CD4-positive, alpha-beta T cell (primary cell): ENCODE data around the gene GPR6. TPM values are rescaled to one million over a fixed set of nuclear protein-coding genes. Genes with fewer than 3 reads are reported as not detected.

Experiments used
- ATAC-seq: fragments of 200-7000 bp; cut with Tn5 transposase; one replicate; pipeline ENCODE4 v1.10.0; 2022; ENCODE audit warnings: mild to moderate bottlenecking; ENCODE audit not compliant: poor library complexity
- CTCF ChIA-PET: fragments of 350-600 bp; sonication (Branson Sonifier 250); formaldehyde crosslinking; loops from one replicate; lab custom pipeline; 2021; ENCODE audit warnings: antibody characterized with exemption, inconsistent platforms; lab: Charles Lee
- POLR2A ChIA-PET: fragments of 350-600 bp; sonication (Branson Sonifier 250); formaldehyde crosslinking; loops from one replicate; lab custom pipeline; 2021; ENCODE audit warnings: antibody characterized with exemption, inconsistent platforms; lab: Charles Lee
- DNase-seq, 14 experiments: peaks; one replicate each; pipeline ENCODE4 v3.0.0-alpha.2; 2013 to 2020; ENCODE audit warnings: mixed read lengths in 2 of 14
- H3K27ac ChIP-seq, 2 donors: one replicate each; pipeline versions ENCODE4 v1.5.1 to v1.7.0; 2013; ENCODE audit warnings: low read length in 2 of 2, low read depth in 1 of 2, mild to moderate bottlenecking in 1 of 2
- H3K27me3 ChIP-seq, 2 experiments: 1 replicate in 1 of 2; 2 replicates in 1 of 2; pipeline versions ENCODE4 v1.6.1 to v1.7.0; 2013; ENCODE audit warnings: low read length in 2 of 2, control low read depth in 1 of 2, mild to moderate bottlenecking in 1 of 2, moderate library complexity in 1 of 2; ENCODE audit not compliant: insufficient read depth in 2 of 2, control insufficient read depth in 1 of 2
- H3K36me3 ChIP-seq: one replicate; pipeline ENCODE4 v1.6.1; 2013; ENCODE audit warnings: low read length, control low read depth; ENCODE audit not compliant: insufficient read depth
- H3K4me1 ChIP-seq: one replicate; pipeline ENCODE4 v1.6.1; 2013; ENCODE audit warnings: low read length, control low read depth; ENCODE audit not compliant: insufficient read depth
- H3K4me3 ChIP-seq: one replicate; pipeline ENCODE4 v1.5.1; 2013; ENCODE audit warnings: mild to moderate bottlenecking, low read length, moderate library complexity
- H3K9me3 ChIP-seq, 2 experiments: 1 replicate in 1 of 2; 2 replicates in 1 of 2; pipeline versions ENCODE4 v1.6.1 to v1.7.0; 2013; ENCODE audit warnings: low read length in 2 of 2, mild to moderate bottlenecking in 2 of 2, control low read depth in 1 of 2, moderate library complexity in 1 of 2; ENCODE audit not compliant: control insufficient read depth in 1 of 2, insufficient read depth in 1 of 2
- H3K27ac Mint-ChIP-seq: one replicate; pipeline ENCODE4 v1.8.0; 2020; ENCODE audit warnings: mixed read lengths
- H3K27me3 Mint-ChIP-seq: one replicate; pipeline ENCODE4 v1.8.0; 2021; ENCODE audit warnings: mixed read lengths
- H3K36me3 Mint-ChIP-seq: one replicate; pipeline ENCODE4 v1.8.0; 2021; ENCODE audit warnings: low read depth, mixed read lengths
- H3K4me1 Mint-ChIP-seq: one replicate; pipeline ENCODE4 v1.8.0; 2021; ENCODE audit warnings: low read depth, mixed read lengths
- H3K4me3 Mint-ChIP-seq: one replicate; pipeline ENCODE4 v1.8.0; 2020; ENCODE audit warnings: mild to moderate bottlenecking, mixed read lengths
- H3K9me3 Mint-ChIP-seq: one replicate; pipeline ENCODE4 v1.8.0; 2020; ENCODE audit warnings: mixed read lengths
- intact Hi-C, 2 experiments: fragments of 100-400 bp; cut with DNase I in 1 of 2; cut with micrococcal nuclease in 1 of 2; formaldehyde crosslinking; loops; one replicate each; pipeline versions ENCODE4 v1.15.1 to v1.9.0; 2023 to 2025; cut with DNase I, micrococcal nuclease
- total RNA-seq, 174 experiments: library from RNA in 2 of 174; stranded (reverse) in 2 of 174; gene quantifications; one replicate each; pipeline ENCODE4 v1.2.3 and lab custom pipeline; 2021 to 2026
- TF ChIP-seq, protein P1 (sequence below): fragments of 200-600 bp; IDR thresholded peaks from one replicate; pipeline ENCODE4 v1.8.0; 2022; ENCODE audit warnings: antibody characterized with exemption, mild to moderate bottlenecking

The GPR6 gene
- total RNA-seq, 2 experiments from 2014 or later: not detected

GRCh38 chr6:109961611-109962041 lies 16.5 kb upstream of the GPR6 start:
- ChIA-PET CTCF (no interaction called here), POLR2A (no interaction called here)
- no peak for ATAC-seq
- Histone ChIP-seq H3K27me3 (no peaks in the 10 kb centered on the region), H3K27ac (no peak overlapping the region), H3K4me1 (no peaks in the 10 kb centered on the region), H3K9me3 (no peaks in the 10 kb centered on the region), H3K36me3 (no peaks in the 10 kb centered on the region), H3K4me3 (no peak overlapping the region)
- intact Hi-C loops: no loop called here
- H3K4me3 Mint-ChIP-seq: no peak overlapping the region
- H3K27me3 Mint-ChIP-seq: peaks cover 7% of the 10 kb centered on the region
- TF ChIP-seq, protein P1, sequence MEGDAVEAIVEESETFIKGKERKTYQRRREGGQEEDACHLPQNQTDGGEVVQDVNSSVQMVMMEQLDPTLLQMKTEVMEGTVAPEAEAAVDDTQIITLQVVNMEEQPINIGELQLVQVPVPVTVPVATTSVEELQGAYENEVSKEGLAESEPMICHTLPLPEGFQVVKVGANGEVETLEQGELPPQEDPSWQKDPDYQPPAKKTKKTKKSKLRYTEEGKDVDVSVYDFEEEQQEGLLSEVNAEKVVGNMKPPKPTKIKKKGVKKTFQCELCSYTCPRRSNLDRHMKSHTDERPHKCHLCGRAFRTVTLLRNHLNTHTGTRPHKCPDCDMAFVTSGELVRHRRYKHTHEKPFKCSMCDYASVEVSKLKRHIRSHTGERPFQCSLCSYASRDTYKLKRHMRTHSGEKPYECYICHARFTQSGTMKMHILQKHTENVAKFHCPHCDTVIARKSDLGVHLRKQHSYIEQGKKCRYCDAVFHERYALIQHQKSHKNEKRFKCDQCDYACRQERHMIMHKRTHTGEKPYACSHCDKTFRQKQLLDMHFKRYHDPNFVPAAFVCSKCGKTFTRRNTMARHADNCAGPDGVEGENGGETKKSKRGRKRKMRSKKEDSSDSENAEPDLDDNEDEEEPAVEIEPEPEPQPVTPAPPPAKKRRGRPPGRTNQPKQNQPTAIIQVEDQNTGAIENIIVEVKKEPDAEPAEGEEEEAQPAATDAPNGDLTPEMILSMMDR: no peak
- H3K36me3 Mint-ChIP-seq: no peaks in the 10 kb centered on the region
- no peak overlapping the region for H3K27ac Mint-ChIP-seq
- H3K4me1 Mint-ChIP-seq: no peaks in the 10 kb centered on the region
- no peak for DNase-seq
- H3K9me3 Mint-ChIP-seq: no peaks in the 10 kb centered on the region

DNA sequence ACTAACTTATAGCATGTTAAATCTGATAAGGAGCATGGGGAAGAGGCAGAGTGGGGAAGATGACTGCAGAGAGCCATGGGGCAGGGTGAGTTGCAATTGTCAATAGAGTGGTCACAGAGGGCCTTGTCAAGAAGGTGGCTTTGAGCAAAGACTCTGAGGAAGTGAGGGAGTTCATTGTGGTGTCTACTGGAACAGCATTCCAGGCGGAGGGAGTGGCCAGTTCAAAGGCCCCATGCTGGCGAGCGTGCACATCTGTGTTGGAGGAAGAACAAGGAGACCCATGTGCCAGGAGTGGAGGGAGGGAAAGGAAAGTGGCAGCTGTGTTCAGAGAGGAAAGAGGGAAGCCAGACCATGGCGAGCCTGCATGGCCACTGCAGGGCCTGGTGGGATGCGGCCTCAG lies 15.8 kb upstream of the GPR6 start:
- Mint-ChIP-seq H3K27me3 (peaks cover 7% of the 10 kb centered on the region), H3K4me1 (no peaks in the 10 kb centered on the region), H3K27ac (no peak overlapping the region), H3K4me3 (no peak overlapping the region), H3K36me3 (no peaks in the 10 kb centered on the region), H3K9me3 (no peaks in the 10 kb centered on the region)
- Histone ChIP-seq H3K27me3 (no peaks in the 10 kb centered on the region), H3K9me3 (no peaks in the 10 kb centered on the region), H3K36me3 (no peaks in the 10 kb centered on the region), H3K4me3 (no peak overlapping the region), H3K4me1 (no peaks in the 10 kb centered on the region), H3K27ac (no peak overlapping the region)
- POLR2A ChIA-PET: no interaction called here
- CTCF ChIA-PET: no interaction called here
- ATAC-seq: no peak
- DNase-seq: no peak
- TF ChIP-seq, protein P1: no peak
- intact Hi-C loops: no loop called here

DNA sequence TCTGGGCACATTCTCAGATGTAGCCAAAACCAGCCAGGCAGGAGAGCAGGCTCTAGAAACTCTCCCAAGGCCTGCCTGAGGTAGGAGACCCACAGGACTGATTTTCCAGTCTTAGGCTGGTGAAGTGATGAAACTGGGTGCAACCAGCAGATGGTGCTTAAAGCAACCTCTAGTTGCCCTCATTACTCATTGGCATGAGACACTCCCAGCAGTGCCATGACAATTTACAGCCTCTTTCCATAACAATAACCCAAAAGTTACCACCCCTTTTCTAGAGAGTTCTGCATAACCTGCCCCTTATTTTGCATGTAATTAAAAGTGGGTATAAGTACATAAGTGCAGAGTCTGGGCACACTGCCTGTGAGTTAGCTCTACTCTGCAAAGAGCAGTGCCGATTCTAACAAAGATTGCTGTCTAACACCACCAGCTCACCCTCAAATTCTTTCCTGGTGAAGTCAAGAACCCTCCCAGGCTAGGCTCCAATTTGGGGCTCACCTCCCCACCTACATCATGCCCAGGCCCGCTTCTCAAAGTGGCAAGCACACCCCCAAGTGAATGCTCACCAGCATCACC lies 14.4 kb upstream of the GPR6 start:
- Mint-ChIP-seq H3K27ac (no peak overlapping the region), H3K36me3 (no peaks in the 10 kb centered on the region), H3K27me3 (peaks cover 7% of the 10 kb centered on the region), H3K9me3 (no peaks in the 10 kb centered on the region), H3K4me3 (no peak overlapping the region), H3K4me1 (no peaks in the 10 kb centered on the region)
- ATAC-seq: no peak
- H3K27ac ChIP-seq: no peak overlapping the region
- H3K4me3 ChIP-seq: no peak overlapping the region
- no peaks in the 10 kb centered on the region for H3K36me3 ChIP-seq
- ChIA-PET POLR2A (no interaction called here), CTCF (no interaction called here)
- H3K4me1 ChIP-seq: no peaks in the 10 kb centered on the region
- H3K9me3 ChIP-seq: no peaks in the 10 kb centered on the region
- DNase-seq: no peak
- H3K27me3 ChIP-seq: peaks cover 0 to 2% of the 10 kb centered on the region in 2 experiments
- TF ChIP-seq, protein P1: no peak
- intact Hi-C loops: no loop called here
